Osteoblast (primary cell): ENCODE measurements around the gene OLFML1. TPM values are rescaled to one million over a fixed set of nuclear protein-coding genes. Genes with fewer than 3 reads are reported as not detected.
A peak's percentile ranks its signal among the peaks of the same experiment; 100 is the strongest.
"Not testable (repeated sequence)": the region's sequence is repeated elsewhere in the genome, so short reads cannot be mapped to it uniquely, and the experiment has no call there.

ENCODE experiments used
- DNase-seq: peaks from one replicate; pipeline ENCODE4 v3.0.0; 2011; ENCODE audit warnings: low spot score, mixed read lengths; ENCODE audit not compliant: insufficient read length; ENCODE audit errors: missing footprints
- H2AFZ ChIP-seq: 2 replicates; pipeline ENCODE4 v1.6.0; 2011; ENCODE audit warnings: mild to moderate bottlenecking, low read length
- H3K27ac ChIP-seq: 2 replicates; pipeline ENCODE4 v1.5.1; 2011; ENCODE audit warnings: mild to moderate bottlenecking, low read depth, low read length, moderate library complexity
- H3K27me3 ChIP-seq: 2 replicates; pipeline ENCODE4 v1.6.0; 2012; ENCODE audit warnings: mild to moderate bottlenecking, control low read depth, inconsistent platforms, low read length, moderate library complexity; ENCODE audit not compliant: insufficient read depth
- H3K36me3 ChIP-seq: 2 replicates; pipeline ENCODE4 v1.5.1; 2011; ENCODE audit warnings: mild to moderate bottlenecking, low read length, control low read depth, moderate library complexity; ENCODE audit not compliant: insufficient read depth
- H3K4me1 ChIP-seq: 2 replicates; pipeline ENCODE4 v1.5.1; 2011; ENCODE audit warnings: mild to moderate bottlenecking, low read length, control low read depth, moderate library complexity; ENCODE audit not compliant: insufficient read depth
- H3K4me2 ChIP-seq: 2 replicates; pipeline ENCODE4 v1.6.0; 2011; ENCODE audit warnings: mild to moderate bottlenecking, low read length; ENCODE audit not compliant: insufficient read depth
- H3K4me3 ChIP-seq: fragments of 200-600 bp; sonication (generic); 3 replicates; pipeline ENCODE4 v1.5.1; 2012; ENCODE audit warnings: mild to moderate bottlenecking, low read length, inconsistent platforms; ENCODE audit not compliant: insufficient read depth
- H3K79me2 ChIP-seq: 2 replicates; pipeline ENCODE4 v1.6.0; 2012; ENCODE audit warnings: mild to moderate bottlenecking, low read length, control low read depth, inconsistent platforms; ENCODE audit not compliant: insufficient read depth
- H3K9me3 ChIP-seq: 2 replicates; pipeline ENCODE4 v1.5.1; 2011; ENCODE audit warnings: low read depth, low read length, control low read depth
- H4K20me1 ChIP-seq: 2 replicates; pipeline ENCODE4 v1.6.0; 2012; ENCODE audit warnings: mild to moderate bottlenecking, low read length, control low read depth; ENCODE audit not compliant: insufficient read depth
- total RNA-seq: library from RNA; depleted of rRNA; stranded (reverse); fragments of >200 nt; gene quantifications from 2 replicates; pipeline ENCODE4 v1.2.3, GENCODE V29; 2012
- TF ChIP-seq, protein P1 (sequence below): IDR thresholded peaks from 2 replicates; pipeline ENCODE4 v1.5.1; 2011; ENCODE audit warnings: mild to moderate bottlenecking, low read depth, low read length, moderate library complexity; ENCODE audit errors: extremely low read depth

Gene OLFML1
- total RNA-seq, 1 donor = 20.3 TPM

DNA sequence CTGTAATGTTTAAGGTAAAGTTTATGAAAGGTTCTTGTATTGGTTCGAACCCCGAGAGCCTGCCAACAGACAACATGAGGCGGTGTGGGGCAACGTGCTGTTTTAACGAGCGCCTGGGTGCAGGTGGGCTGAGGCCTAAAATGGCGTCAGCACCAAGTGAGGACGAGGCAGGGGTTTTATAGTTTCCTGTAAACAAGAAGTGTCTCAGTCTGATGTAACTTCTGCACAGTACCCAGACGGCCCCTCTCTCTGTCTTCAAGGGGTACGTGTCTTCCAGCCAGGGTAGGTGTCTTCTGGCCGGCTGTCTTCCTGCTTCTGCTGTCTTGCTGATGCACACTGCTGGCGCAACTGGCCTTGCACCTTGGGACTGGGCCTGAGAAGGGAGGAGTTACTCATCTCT is 31.2 kb downstream of the OLFML1 start:
- TF ChIP-seq, protein P1, sequence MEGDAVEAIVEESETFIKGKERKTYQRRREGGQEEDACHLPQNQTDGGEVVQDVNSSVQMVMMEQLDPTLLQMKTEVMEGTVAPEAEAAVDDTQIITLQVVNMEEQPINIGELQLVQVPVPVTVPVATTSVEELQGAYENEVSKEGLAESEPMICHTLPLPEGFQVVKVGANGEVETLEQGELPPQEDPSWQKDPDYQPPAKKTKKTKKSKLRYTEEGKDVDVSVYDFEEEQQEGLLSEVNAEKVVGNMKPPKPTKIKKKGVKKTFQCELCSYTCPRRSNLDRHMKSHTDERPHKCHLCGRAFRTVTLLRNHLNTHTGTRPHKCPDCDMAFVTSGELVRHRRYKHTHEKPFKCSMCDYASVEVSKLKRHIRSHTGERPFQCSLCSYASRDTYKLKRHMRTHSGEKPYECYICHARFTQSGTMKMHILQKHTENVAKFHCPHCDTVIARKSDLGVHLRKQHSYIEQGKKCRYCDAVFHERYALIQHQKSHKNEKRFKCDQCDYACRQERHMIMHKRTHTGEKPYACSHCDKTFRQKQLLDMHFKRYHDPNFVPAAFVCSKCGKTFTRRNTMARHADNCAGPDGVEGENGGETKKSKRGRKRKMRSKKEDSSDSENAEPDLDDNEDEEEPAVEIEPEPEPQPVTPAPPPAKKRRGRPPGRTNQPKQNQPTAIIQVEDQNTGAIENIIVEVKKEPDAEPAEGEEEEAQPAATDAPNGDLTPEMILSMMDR = no peak
- H3K79me2 ChIP-seq = no peaks in the 10 kb centered on the region
- DNase-seq = no peak
- H3K27me3 ChIP-seq = peaks cover 25% of the 10 kb centered on the region
- no peak overlapping the region for H3K27ac ChIP-seq
- no peaks in the 10 kb centered on the region for H4K20me1 ChIP-seq
- no peak overlapping the region for H2AFZ ChIP-seq
- H3K4me3 ChIP-seq = no peak overlapping the region
- H3K4me1 ChIP-seq = peaks cover 14% of the 10 kb centered on the region
- no peak overlapping the region for H3K4me2 ChIP-seq
- H3K36me3 ChIP-seq = no peaks in the 10 kb centered on the region
- H3K9me3 ChIP-seq = no peaks in the 10 kb centered on the region

DNA sequence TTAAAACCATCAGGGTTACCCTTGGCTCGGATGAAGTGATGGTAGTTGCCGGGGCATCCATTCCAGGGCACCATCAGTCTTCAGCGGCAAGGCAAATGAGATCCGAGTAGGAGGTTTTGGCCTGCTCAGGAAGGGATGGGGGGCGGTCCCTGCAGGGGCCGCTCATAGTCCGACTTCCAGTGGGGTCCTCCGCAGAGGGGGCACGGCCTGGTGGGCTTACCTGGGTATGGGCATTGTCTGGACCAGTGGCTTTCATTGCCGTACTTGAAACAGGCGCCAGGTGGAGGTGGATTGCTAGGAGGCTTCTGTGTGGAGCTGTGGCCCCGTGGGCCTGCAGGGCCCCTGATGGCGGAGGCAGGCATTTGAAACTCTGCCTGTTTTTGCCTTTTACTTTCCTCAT is 32.4 kb downstream of the OLFML1 start:
- H3K27ac ChIP-seq, H3K4me1 ChIP-seq, H3K4me3 ChIP-seq, H3K4me2 ChIP-seq, H3K9me3 ChIP-seq, H2AFZ ChIP-seq, H3K79me2 ChIP-seq, H3K36me3 ChIP-seq, H4K20me1 ChIP-seq, DNase-seq: not testable (repeated sequence)
- H3K27me3 ChIP-seq = peaks cover 25% of the 10 kb centered on the region

DNA sequence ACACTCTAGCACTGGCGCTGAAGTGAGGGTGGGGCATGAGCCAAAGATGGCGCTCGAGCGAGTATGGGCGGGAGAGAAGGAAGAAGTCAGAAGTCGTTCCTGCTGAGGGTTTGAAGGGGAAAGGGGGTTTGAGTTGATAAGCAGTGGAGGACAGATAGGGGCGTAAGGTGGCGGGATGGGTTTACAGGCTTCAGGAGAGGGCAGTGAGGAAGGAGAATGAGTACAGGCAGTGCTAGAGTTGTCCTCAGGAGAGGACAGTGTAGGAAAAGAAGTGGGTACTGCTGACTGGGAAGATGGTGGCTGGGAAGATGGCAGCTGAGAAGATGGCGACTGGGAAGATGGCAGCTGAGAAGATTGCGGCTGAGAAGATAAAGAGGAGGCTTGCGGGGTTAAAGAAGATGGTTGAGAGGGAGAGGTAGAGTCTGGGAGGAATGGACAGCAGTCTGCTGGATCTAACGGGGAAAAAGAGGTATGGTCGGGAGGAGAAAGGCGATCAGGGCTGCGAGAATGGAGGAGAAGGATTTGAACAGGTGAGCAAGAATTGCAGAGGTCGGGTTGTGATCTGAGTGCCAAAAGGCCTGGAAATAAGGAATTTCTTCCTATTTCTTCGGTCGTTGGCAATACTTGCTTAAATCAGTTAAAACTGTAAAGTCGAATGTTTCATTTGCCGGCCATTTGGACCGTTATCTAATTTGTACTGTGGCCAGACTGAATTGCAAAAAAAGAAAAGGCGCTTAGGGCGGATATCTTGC is 33.7 kb downstream of the OLFML1 start:
- Histone ChIP-seq H3K4me3 (no peak overlapping the region), H2AFZ (no peak overlapping the region), H3K79me2 (no peaks in the 10 kb centered on the region), H3K9me3 (no peaks in the 10 kb centered on the region), H3K4me2 (no peak overlapping the region), H3K4me1 (peaks cover 3% of the 10 kb centered on the region), H3K27ac (no peak overlapping the region), H3K27me3 (peaks cover 24% of the 10 kb centered on the region), H3K36me3 (no peaks in the 10 kb centered on the region), H4K20me1 (no peaks in the 10 kb centered on the region)
- TF ChIP-seq, protein P1 = no peak
- no peak for DNase-seq

DNA sequence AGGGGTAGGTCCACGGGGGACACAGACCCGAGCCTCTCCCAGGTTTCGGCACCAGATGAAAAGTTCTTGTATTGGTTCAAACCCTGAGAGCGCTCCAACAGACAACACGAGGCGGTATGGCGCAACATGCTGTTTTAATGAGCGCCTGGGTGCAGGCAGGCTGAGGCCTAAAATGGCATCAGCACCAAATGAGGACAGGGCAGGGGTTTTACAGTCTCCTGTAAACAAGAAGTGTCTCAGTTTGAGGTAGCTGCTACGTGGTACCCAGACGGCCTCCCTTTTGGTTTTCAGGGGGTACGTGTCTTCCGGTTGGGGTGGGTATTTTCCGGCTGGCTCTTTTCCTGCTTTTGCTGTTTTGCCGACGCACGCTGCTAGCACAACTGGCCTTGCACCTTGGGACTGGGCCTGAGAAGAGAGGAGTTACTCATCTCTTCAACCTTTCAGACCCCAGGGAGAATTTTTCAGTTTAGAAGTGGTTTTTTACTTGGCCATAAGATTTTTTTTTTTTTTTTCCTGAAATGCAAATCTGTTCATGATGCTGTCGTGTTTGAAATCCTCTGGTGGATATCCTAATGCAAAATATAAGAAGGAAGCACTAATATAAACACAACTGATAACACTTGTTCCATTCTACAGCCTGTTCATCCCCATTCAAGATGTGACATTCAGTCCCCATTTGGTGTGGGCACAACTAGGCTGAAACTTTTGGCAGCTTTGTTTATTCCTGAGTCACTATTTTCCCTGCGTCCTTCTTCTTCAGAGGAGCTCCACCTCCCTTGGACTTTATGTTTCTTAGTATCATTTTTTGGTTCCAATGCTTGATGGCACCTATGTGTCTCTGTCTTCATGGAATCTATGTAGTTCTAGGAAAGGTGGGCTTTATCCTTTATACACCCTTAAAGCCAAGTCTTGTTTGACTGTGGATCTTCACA is 35.0 kb downstream of the OLFML1 start:
- peak; percentile 56 for DNase-seq
- no peak overlapping the region for H3K27ac ChIP-seq
- H3K4me3 ChIP-seq = no peak overlapping the region
- TF ChIP-seq, protein P1 = no peak
- H2AFZ ChIP-seq = no peak overlapping the region
- H3K9me3 ChIP-seq = no peaks in the 10 kb centered on the region
- H3K36me3 ChIP-seq = no peaks in the 10 kb centered on the region
- no peaks in the 10 kb centered on the region for H4K20me1 ChIP-seq
- H3K4me2 ChIP-seq = no peak overlapping the region
- no peaks in the 10 kb centered on the region for H3K79me2 ChIP-seq
- peaks cover 11% of the 10 kb centered on the region for H3K27me3 ChIP-seq
- no peaks in the 10 kb centered on the region for H3K4me1 ChIP-seq
